HG03196 (cell line): ENCODE measurements around the gene TIMM22.

ENCODE experiments used
- ATAC-seq: cut with Tn5 transposase; IDR thresholded peaks from one replicate; pipeline ENCODE4 v1.9.1; 2021; ENCODE audit not compliant: unreplicated experiment

The TIMM22 gene

DNA sequence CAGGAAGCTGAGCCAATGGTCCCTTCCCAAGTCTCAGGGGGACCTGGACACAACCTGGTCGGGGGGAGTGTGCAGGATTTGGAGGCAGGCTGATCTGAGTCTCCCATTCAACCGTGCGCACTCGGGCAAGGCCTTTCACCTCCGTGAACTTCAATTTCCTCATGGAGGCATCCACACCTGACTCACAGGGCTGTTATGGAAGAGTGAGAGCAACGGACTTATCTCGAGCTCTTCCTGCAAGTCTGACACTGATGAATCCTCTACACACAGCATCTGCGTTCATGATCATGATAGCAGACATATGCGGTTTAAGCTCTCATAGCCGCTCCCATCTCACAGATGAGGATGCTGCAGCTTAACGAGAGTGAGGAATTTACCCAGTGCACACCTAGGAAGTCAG is 21.6 kb downstream of the TIMM22 start:
- no peak for ATAC-seq

DNA sequence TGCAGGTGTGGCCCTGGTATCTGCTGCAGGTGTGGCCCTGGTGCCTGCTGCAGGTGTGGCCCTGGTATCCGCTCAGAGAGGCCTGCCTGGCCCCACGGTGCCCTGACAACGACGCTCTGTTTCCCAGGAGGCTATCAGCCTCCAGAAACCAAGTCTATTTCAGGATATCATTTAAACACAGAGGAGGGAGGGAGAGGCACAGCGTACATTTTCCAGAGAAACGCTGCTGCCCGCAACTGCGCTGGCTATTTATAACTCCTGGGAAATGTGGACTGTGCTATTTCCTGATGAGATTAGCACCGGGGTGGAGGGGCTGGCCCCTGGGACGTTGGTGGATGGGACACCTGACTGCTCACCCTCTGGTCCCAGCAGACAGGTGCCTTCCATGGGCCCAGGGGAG is 22.5 kb downstream of the TIMM22 start:
- ATAC-seq: no peak

DNA sequence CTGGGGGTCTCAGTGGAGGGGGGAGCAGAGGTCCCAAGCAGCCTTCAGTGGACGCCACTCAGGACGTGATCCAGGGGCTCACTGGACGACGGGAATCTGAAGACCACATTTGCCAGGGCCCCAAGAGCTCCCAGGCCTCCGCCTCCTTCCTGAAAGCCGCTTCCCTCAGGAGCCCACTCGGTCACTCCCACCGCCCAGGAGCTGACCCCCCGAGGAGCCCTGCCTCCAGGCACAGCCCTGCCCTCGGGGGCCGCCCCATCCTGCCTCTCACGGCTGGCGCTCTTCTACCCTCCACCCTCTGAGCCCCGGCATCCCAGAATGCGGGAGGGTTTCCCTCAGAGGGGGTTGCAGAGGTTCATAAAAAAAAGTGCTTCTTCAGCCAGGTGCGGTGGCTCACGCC is 24.2 kb downstream of the TIMM22 start:
- no peak for ATAC-seq

- no peak for ATAC-seq
Observed at GRCh38 chr17:1022278-1023024, 25.5 kb downstream of the TIMM22 start.

DNA sequence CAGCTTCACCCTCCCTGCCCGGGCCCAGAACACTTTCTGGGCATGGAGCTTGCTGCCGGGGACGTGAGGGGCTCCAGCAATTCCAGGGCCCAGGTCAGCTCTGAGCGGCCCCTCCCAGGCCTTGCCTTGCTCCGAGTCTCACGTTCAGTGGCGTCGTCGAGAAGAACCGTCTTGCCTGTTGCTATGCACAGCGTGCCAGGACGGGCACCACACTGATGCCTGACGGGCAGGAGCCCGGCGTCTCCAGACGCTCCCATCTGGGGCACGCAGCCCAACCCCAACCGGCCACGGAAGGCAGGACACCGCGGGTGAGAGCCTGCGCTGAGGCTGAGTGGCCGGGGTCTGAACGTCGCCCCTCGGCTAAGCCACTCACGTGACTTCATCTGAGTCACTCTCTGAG is 27.1 kb downstream of the TIMM22 start:
- no peak for ATAC-seq

GRCh38 chr17:1025733-1026598 is 29.0 kb downstream of the TIMM22 start:
- ATAC-seq: no peak

GRCh38 chr17:1026599-1026975 is 29.7 kb downstream of the TIMM22 start:
- ATAC-seq: no peak

DNA sequence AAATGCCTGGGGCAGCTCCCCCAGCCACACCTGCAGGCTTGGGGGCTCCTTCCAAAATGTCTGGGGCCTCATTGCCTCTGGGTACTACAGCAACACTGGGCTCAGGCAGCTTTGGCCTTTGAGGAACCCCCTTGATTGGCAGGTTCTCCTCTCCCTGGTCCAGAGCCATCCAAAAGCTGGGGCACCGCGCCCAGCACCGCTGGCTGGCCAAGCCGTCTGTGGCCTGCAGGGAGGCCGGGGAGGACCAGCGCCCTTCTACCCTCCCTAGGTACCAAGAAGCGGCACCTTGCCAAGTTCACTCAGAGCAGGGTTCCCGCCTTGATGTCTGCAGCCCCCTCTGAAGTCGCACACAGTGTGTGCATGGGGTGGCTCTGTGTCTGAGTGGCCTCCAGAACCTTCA is 30.1 kb downstream of the TIMM22 start:
- no peak for ATAC-seq

DNA sequence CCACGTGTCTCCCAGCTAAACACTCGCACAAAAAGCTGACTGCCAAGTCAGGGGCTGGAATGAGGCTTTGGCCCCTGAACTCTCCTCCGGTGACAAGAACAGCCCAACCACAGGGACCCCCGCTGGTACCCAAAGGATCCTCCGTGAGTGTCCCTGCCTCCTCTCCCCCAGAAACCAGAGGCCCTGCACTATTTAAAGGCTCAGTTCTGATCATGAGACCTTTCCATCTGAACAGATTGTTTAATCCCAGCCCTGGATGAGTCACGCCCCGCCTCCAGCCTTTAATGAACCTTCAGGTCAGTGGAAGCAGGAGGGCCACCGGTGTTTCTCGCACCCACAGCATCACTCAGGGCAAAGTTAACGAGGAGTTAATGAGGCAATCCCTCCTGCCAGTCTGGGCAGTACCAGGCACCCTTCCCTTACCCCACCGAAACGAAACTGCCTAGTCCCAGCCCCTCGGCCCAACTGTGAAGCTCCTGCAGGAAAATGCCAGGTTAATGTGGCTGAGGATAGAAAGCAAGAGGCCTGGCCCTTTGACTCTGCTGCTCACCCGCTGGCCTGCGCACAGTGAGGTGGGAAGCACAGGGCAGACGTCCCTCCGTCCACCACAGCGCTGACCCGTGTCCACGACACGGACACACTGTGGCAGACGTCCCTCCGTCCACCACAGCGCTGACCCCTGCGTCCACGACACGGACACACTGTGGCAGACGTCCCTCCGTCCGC is 32.4 kb downstream of the TIMM22 start:
- no peak for ATAC-seq

GRCh38 chr17:1029922-1030644 is 33.2 kb downstream of the TIMM22 start:
- ATAC-seq: no peak

DNA sequence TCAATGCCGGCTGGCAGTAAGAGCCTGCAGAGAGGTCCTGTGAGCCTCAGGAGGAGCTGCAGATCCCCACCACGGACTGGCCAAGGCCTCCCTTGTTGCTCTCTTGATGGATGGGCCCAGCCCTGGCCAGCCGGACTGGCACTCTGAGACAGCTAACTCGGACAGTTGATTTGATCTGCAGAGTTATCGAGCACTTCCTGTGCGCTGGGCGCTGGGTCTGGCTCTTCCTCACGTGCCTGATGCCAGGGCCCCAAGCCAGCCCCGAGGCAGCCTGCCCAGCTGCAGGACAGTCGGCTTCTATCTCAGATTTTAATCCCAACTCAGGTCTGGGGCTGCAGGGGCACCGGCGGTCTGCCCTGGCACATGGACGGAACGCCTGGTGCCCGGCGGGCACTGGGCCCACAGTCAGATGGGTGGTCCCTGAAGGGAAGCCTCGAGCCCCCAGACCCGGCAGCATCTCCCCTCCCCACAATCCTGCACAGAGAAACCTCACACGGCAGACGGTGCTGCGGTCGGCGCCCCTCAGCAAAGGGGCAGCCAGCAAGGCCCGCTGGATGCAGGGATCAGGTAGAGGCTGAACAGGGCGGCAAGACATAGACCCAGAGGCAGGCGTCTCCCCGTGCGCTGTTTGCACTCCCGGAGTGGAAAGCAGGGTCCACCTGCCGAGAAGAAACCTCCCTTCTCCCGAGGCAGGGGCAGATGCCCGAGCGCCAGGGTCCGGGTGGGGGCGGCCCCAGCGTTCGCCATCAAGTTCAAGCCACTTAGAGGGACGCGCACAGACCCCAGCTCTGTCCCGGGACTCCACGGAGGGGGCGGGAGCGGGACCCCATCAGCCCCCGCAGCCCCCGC is 34.0 kb downstream of the TIMM22 start:
- ATAC-seq: no peak

DNA sequence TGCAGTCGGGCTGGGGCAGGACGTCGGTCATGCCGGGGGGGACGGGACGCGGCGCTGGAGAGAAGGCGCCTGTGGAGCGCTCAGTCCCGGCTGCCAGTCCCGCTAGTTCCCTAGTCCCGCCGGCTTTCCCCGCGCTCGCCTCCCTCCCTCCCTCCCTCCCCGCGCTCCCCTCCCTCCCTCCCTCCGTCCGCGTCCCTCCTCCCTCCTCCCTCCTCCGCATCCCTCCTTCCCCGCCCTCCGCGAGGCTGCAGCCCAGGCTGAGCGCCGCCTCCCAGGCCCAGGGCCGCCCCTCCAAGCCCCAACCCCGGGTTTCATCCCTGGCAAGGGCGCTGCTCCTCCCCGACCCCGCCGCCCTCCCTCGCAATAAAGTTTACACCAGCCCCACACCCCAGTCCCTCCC is 34.8 kb downstream of the TIMM22 start:
- no peak for ATAC-seq

- ATAC-seq: no peak
Observed at GRCh38 chr17:1032391-1032790, 35.5 kb downstream of the TIMM22 start.

- ATAC-seq: no peak
Observed at GRCh38 chr17:1033503-1033902, 36.6 kb downstream of the TIMM22 start.

GRCh38 chr17:1034652-1035210 is 37.8 kb downstream of the TIMM22 start:
- no peak for ATAC-seq

DNA sequence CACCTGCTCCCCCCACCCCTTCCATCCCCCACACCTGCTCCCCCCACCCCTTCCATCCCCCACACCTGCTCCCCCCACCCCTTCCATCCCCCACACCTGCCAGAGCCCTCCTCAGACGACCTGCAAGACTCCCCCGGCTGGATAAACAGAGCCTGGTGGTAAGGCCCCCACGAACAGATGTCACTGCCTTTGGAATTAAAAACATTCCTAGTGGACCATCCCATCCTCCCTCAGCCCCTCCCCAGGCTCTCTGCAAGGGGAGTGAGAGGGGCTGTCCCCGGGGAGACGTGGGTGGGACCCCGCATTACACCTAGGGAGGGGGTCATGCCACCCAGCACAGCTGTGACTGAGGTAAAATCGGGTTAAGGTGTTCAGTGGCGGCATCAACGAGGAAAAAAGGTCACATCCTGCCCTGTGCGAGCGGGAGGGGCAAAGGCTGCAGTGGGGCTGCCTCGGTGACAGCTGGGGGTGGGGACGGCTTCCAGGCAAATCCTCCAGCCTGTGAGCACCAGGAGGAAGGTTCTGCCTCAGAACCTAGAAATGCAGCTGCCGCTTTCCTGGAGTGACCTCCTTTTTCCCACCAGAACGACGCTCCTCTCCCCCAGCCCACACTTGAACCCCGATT is 38.7 kb downstream of the TIMM22 start:
- ATAC-seq: no peak

DNA sequence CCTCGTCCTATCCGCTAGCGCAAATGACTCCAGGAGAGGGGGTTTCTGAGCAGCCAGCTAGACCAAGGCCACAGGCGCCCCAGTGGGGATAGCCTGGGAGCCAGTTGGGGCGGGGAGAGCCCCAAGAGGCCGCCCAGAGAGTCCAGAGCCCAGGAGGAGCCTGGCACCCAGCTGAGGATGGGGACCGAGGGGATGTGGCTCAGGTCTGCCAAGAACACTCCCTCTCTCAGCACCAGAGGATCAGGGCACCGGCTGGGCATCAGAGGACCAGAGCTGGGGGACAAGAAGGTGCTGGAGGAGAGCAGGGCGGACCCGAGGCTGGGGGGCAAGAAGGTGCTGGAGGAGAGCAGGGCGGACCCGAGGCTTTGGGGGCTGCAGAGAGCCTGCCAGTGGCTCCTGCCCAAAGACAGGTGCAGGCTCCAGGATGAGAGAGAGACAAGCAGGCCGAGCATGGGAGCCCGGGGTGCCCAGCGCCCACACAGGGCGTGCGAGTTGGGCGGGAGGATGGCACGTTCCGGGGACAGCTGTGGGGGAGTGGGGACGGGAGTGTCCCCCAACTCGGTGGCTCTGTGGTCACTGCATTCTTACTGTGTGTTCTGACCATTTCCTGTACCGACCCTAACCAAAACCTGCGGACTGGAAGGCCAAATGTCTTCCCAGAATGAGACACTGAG is 39.4 kb downstream of the TIMM22 start:
- ATAC-seq: no peak

GRCh38 chr17:1036845-1037237 is 39.9 kb downstream of the TIMM22 start:
- ATAC-seq: no peak
